Mammary epithelial cell (primary cell): ENCODE data around the gene RAI1.

Experiments
- CTCF ChIP-seq, 2 donors: IDR thresholded peaks in 1 of 2; conservative IDR thresholded peaks in 1 of 2; 2 replicates each; pipeline ENCODE4 v1.5.1; 2011 to 2012; ENCODE audit warnings: inconsistent platforms in 2 of 2, low read length in 2 of 2, mild to moderate bottlenecking in 2 of 2, control low read depth in 1 of 2, low read depth in 1 of 2; ENCODE audit not compliant: insufficient read depth in 1 of 2; ENCODE audit errors: extremely low read depth in 1 of 2
- EZH2 ChIP-seq: IDR thresholded peaks from 2 replicates; pipeline ENCODE4 v1.6.1; 2012; ENCODE audit warnings: low read length, inconsistent platforms, borderline replicate concordance

- no peak for TF ChIP-seq CTCF (conservative IDR thresholded peaks at IDR 0.05 in 1 of 2, IDR thresholded peaks at IDR 0.05 in 1 of 2; ENCODE audit: extremely low read depth in 1 of 2, insufficient read depth in 1 of 2, low read depth in 1 of 2, low read length in 2 of 2)
- TF ChIP-seq EZH2: no peak
These were observed 62.9 kb downstream of the RAI1 start for GRCh38 chr17:17744116-17744515.
